Central memory CD8-positive, alpha-beta T cell (primary cell): ENCODE measurements around the gene MAP1LC3C.
A peak's percentile ranks its signal among the peaks of the same experiment; 100 is the strongest.
"Not testable (repeated sequence)": the region's sequence is repeated elsewhere in the genome, so short reads cannot be mapped to it uniquely, and the experiment has no call there.

Source experiments
- ATAC-seq: fragments of 150-1000 bp; cut with Tn5 transposase; replicated peaks from 2 replicates; pipeline ENCODE4 v1.10.0; 2022; ENCODE audit warnings: mild to moderate bottlenecking, moderate FRiP score, moderate number of reproducible peaks; ENCODE audit not compliant: poor library complexity, severe bottlenecking; ENCODE audit errors: extremely low read depth
- DNase-seq, 2 donors: peaks; one replicate each; pipeline ENCODE4 v3.0.0; 2021; ENCODE audit warnings: low spot score in 2 of 2
- H3K27ac Mint-ChIP-seq: one replicate; pipeline ENCODE4 v1.8.0; 2022; ENCODE audit warnings: low read depth, mild to moderate bottlenecking, moderate library complexity, mixed read lengths
- H3K27me3 Mint-ChIP-seq: one replicate; pipeline ENCODE4 v1.8.0; 2022; ENCODE audit warnings: mixed read lengths
- H3K36me3 Mint-ChIP-seq: one replicate; pipeline ENCODE4 v1.8.0; 2022; ENCODE audit warnings: mild to moderate bottlenecking, moderate library complexity, mixed read lengths; ENCODE audit not compliant: insufficient read depth
- H3K4me1 Mint-ChIP-seq: one replicate; pipeline ENCODE4 v1.8.0; 2022; ENCODE audit warnings: mixed read lengths
- H3K4me3 Mint-ChIP-seq: one replicate; pipeline ENCODE4 v1.8.0; 2022; ENCODE audit warnings: mild to moderate bottlenecking, moderate library complexity, mixed read lengths
- H3K9me3 Mint-ChIP-seq: one replicate; pipeline ENCODE4 v1.8.0; 2022; ENCODE audit warnings: mixed read lengths

Gene MAP1LC3C

DNA sequence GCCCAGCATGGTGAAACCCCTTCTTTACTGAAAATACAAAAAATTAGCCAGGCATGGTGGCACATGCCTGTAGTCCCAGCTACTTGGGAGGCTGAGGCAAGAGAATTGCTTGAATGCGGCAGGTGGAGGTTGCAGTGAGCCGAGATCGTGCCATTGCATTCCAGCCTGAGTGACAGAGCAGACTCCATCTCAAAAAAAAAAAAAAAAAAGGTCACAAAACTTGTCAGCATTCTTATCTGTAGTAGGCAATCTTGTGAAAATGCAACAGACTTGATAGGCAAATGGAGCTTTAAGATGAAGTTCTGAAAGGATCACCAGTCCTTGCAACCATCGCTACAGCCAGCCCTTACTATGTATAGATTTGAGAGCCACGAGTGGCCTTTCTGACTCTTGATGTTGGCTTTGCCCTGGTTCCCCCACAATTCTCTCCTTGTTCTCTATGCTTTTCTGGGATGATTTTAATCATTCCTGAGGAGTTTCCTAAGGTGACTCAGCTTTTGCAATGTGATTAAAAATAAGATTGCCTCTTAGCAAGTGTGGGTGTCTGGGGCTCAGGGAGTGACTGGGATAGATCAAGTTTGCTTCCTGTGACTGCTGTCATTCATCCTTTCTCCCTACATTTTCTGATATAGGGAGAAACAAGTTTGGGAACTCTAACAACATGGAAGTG lies 7.1 kb upstream of the MAP1LC3C start:
- Mint-ChIP-seq H3K27me3 (peaks cover 26% of the 10 kb centered on the region), H3K9me3 (no peaks in the 10 kb centered on the region), H3K27ac (no peak overlapping the region), H3K36me3 (no peaks in the 10 kb centered on the region), H3K4me3 (no peak overlapping the region), H3K4me1 (no peaks in the 10 kb centered on the region)
- no peak for ATAC-seq
- no peak for DNase-seq

DNA sequence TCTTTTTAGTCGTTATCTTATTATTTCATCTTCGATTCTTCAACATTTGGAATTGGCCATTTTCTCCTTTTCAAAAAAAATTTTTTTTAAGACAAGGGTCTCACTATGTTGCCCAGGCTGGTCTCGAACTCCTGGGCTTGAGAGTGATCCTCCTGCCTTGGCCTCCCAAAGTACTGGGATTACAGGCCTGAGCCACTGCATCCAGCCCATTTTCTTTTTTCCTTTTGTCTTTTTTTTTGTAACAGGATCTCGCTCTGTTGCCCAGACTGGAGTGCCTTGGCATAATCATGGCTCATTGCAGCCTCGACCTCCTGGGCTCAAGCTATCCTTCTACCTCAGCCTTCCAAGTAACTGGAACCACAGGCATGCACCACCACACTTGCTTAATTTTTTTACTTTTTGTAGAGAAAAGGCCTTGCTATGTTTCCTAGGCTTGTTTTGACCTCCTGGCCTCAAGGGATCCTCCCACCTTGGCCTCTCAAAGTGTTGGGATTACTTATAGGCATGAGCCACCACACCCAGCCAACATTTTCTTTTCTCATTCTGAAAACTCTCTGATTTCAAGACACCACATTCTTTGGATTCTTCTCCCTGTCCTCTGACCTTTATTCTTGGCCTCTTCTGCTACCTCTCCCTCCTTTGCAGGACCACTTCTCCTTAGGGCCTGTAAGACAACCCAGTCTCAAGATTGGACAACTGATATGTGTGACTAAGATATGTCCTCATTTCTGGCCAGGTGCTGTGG lies 6.0 kb upstream of the MAP1LC3C start:
- Mint-ChIP-seq H3K9me3 (no peaks in the 10 kb centered on the region), H3K4me3 (no peak overlapping the region), H3K36me3 (no peaks in the 10 kb centered on the region), H3K4me1 (no peaks in the 10 kb centered on the region), H3K27me3 (peaks cover 17% of the 10 kb centered on the region), H3K27ac (no peak overlapping the region)
- DNase-seq (no peak), ATAC-seq (no peak)

DNA sequence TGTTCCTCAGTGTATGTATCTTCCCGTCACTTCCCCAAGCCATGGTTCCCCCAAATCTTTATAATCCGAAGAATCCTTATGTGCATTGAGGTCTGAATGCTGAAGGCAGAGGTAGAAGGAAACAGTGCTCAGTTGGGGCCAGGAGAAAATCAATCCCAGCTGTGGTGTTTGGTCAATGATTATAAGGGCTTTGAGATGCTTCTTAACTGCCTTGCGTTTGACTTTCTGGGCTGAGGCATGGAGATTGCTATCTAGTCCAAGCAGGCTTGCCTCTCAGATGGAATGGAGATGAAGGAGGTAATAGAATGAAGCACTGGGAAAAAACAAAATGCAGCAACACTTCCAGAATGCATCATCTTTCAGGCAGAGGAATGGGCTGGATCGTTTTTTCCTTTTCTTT lies 3.6 kb upstream of the MAP1LC3C start:
- no peaks in the 10 kb centered on the region for H3K36me3 Mint-ChIP-seq
- ATAC-seq (no peak), DNase-seq (no peak)
- peaks cover 1% of the 10 kb centered on the region for H3K27me3 Mint-ChIP-seq
- H3K4me3 Mint-ChIP-seq = no peak overlapping the region
- H3K4me1 Mint-ChIP-seq = no peaks in the 10 kb centered on the region
- no peaks in the 10 kb centered on the region for H3K9me3 Mint-ChIP-seq
- H3K27ac Mint-ChIP-seq = no peak overlapping the region

DNA sequence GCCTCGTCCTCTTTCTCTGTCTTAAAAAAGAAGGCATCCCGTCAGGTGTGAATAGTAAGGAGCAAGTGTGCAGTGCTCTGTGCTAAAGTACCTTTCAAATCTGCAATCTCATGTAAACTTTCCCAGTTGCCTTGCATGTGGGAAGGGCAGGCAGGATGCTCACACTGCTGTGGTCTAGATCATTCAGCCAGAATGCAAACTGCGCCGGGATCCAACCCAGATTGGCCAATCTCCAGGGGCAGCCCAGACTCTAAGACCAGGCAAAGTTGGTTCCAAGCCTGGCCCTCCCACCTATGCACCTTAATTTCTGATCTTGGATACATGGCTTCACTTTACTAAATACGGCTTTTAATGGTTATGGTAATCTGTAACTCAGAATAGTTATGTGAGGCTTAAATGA lies 3.2 kb upstream of the MAP1LC3C start:
- H3K9me3 Mint-ChIP-seq = no peaks in the 10 kb centered on the region

DNA sequence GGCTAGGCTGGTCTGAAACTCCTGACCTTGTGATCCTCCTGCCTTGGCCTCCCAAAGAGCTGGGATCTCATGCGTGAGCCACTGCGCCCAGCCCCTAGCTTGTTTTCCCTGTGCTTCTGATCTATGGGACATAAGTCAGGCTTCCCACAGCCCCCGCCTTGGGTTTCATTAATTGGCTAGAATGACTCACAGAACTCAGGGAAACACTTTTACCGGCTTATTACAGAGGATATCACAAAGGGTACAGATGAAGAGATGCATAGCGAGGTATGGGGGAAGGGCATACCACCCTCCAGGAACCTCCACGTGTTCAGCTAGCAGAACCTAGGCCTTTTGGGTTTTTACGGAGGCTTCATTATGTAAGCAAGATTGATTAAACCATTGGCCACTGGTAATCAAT lies 1.5 kb upstream of the MAP1LC3C start:
- DNase-seq (no peak), ATAC-seq (no peak)
- Mint-ChIP-seq H3K27me3 (peaks cover 10% of the 10 kb centered on the region), H3K4me1 (no peaks in the 10 kb centered on the region), H3K4me3 (no peak overlapping the region), H3K36me3 (no peaks in the 10 kb centered on the region), H3K9me3 (no peaks in the 10 kb centered on the region), H3K27ac (no peak overlapping the region)

More for the DNA sequence above, 3.2 kb upstream of the MAP1LC3C start:
- no peak overlapping the region for H3K4me3 Mint-ChIP-seq
- H3K27ac Mint-ChIP-seq = no peak overlapping the region
- DNase-seq (no peak), ATAC-seq (no peak)
- no peaks in the 10 kb centered on the region for H3K27me3 Mint-ChIP-seq
- no peaks in the 10 kb centered on the region for H3K36me3 Mint-ChIP-seq
- H3K4me1 Mint-ChIP-seq = no peaks in the 10 kb centered on the region

DNA sequence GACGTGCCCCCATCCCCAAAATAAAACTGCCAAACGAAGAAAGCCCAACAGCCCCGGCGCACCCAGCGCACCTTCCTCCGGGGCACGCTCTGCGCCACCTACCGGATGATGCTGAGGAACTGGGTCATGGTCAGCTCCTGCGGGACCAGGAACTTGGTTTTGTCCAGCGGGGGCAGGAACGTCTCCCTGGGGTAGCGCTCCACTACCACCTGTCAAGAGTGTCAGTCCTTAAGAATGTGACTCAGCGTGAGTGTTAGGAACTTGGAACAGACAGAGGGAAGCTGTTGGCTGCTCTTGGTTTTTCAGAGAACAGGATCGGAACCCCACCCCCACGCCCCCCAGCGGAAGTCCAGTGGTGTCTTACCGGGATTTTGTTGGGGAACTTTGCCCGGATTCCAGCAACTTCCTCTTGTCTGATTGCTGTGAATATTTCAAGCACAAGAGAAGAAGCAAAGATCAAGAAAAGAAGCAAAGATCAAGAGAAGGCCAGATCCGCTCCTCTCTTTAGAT lies 431 bp downstream of the MAP1LC3C start:
- Mint-ChIP-seq H3K9me3 (no peaks in the 10 kb centered on the region), H3K27ac (no peak overlapping the region), H3K27me3 (peaks cover 18% of the 10 kb centered on the region), H3K36me3 (no peaks in the 10 kb centered on the region), H3K4me3 (peak overlapping the region; percentile 31), H3K4me1 (no peaks in the 10 kb centered on the region)
- ATAC-seq (no peak), DNase-seq (peak in 1 of 2 donors; percentile 14)

DNA sequence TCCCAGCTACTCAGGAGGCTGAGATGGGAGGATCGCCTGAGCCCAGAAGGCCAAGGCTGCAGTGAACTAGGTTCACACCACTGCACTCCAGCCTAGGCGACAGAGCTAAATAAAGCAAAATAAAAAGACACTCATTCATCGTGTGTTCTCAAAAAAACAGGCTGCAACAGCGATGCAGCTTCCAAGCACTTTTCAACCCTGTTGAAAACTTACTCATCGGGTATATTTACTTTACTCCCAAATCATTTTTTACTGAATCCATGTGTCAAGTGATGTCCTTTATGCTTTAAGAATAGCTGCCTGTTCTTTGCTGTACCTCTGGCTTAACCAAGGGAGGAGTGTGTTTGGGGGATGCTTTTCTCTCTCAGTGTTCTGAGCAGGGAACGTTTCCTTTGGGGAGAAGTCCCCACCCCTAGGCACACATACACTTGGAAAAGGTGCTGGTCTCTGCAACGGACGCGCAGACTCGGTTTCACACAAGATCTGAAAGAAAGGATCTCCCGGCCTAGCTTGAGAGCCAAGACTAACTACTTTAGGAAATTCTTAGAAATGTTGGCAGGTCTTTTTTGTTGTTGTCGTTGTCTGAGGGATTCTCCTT lies 1.4 kb downstream of the MAP1LC3C start:
- DNase-seq (no peak), ATAC-seq (no peak)
- Mint-ChIP-seq H3K4me3 (no peak overlapping the region), H3K27ac (no peak overlapping the region), H3K36me3 (no peaks in the 10 kb centered on the region), H3K27me3 (peaks cover 27% of the 10 kb centered on the region), H3K4me1 (no peaks in the 10 kb centered on the region), H3K9me3 (no peaks in the 10 kb centered on the region)

DNA sequence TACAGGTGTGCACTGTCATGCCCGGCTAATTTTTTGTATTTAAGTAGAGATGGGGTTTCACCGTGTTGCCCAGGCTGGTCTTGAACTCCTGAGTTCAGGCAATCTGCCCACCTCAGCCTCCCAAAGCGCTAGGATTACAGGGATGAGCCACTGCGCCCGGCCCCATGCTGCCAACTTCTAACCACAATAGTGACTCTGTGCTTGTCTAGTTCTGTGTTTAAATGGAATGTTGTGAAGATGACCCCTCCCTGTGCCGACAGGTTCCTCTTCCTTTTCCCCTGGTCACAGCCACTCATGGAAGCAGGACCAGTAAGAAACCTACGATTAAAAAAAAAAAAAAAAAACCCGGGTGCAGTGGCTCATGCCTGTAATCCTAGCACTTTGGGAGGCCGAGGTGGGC lies 4.7 kb downstream of the MAP1LC3C start:
- no peak overlapping the region for H3K4me3 Mint-ChIP-seq
- ATAC-seq = no peak
- H3K27ac Mint-ChIP-seq = no peak overlapping the region
- H3K4me1 Mint-ChIP-seq = no peaks in the 10 kb centered on the region
- peaks cover 54% of the 10 kb centered on the region for H3K27me3 Mint-ChIP-seq
- H3K36me3 Mint-ChIP-seq = no peaks in the 10 kb centered on the region
- DNase-seq = no peak
- no peaks in the 10 kb centered on the region for H3K9me3 Mint-ChIP-seq

DNA sequence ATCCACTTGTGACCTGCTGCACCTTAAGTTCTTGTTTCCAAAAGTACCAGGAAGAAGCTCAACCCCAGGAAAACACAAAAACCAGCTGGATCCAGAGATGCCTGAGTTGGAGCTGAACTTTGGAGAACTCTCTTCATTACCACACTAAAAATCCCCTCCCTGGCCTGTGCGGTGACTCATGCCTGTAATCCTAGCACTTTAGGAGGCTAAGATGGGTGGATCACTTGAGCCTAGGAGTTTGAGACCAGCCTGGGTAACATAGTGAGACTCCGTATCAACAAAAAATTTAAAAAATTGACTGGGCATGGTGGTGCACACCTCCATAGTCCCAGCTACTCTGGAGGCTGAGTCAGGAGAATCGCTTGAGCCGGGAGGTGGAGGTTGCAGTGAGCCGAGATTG lies 6.2 kb downstream of the MAP1LC3C start:
- Mint-ChIP-seq H3K27me3 (peaks cover 59% of the 10 kb centered on the region), H3K4me1 (no peaks in the 10 kb centered on the region), H3K27ac (no peak overlapping the region), H3K4me3 (no peak overlapping the region), H3K36me3 (no peaks in the 10 kb centered on the region), H3K9me3 (no peaks in the 10 kb centered on the region)
- no peak for ATAC-seq
- DNase-seq = no peak

DNA sequence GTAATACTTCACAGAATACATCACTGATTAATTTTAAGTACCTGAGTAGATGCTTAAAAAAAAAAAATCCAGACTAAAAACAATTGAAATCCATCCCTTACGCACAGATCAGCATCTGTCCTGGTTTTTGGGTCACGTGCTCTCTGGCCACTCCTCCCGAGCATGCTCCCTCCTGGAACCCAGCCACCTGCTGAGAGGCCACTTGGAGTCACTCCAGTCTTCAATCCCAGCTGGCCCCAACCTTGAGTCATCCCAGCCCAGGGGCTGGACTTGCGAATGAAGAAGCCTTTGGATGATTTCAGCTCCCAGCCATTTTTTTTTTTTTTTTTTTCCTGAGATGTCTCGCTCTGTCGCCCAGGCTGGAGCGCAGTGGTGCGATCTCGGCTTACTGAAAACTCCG lies 8.9 kb downstream of the MAP1LC3C start:
- H3K27me3 Mint-ChIP-seq = peaks cover 48% of the 10 kb centered on the region
- H3K4me3 Mint-ChIP-seq = no peak overlapping the region
- DNase-seq = no peak
- H3K36me3 Mint-ChIP-seq = no peaks in the 10 kb centered on the region
- ATAC-seq = no peak
- no peaks in the 10 kb centered on the region for H3K4me1 Mint-ChIP-seq
- H3K27ac Mint-ChIP-seq = no peak overlapping the region
- no peaks in the 10 kb centered on the region for H3K9me3 Mint-ChIP-seq

DNA sequence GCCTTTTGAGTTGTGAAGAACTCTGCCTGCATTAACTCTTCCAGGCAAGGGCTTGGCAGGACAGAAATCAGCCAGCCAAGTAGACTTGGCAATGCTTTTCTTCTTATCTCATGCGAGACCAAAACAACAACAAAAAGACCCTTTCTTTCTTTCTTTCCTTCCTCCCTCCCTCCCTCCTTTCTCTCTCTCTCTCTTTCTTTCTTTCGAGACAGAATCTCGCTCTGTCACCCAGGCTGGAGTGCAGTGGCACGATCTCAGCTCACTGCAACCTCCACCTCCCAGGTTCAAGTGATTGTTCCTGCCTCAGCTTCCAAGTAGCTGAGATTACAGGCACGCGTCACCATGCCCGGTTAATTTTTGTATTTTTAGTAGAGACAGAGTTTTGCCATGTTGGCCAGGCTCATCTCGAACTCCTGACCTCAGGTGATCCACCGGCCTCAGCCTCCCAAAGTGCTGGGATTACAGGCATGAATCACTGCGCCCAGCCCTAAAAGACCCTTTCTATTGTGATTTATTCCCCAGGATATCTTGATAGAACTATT lies 10.4 kb downstream of the MAP1LC3C start:
- not testable (repeated sequence) for H3K4me3 Mint-ChIP-seq, H3K36me3 Mint-ChIP-seq, H3K9me3 Mint-ChIP-seq, DNase-seq, H3K4me1 Mint-ChIP-seq, ATAC-seq, H3K27ac Mint-ChIP-seq
- peaks cover 41% of the 10 kb centered on the region for H3K27me3 Mint-ChIP-seq

DNA sequence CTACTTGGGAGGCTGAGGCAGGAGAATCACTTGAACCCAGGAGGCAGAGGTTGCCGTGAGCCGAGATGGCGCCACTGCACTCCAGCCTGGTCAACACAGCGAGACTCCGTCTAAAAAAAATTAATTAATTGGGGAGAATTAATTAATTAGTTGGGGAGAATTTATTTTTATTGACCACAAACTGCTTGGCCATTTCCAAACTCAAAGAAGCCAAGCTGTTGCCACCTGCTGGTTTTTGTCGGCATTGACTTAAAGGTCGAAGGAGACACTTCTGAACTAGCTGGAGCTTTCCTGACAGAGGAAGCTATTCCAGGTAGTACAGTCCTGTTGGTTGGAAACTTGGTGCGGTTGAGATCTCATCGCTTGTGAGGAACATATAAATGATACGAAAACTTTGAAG lies 13.1 kb downstream of the MAP1LC3C start:
- DNase-seq (no peak), ATAC-seq (no peak)
- H3K4me1 Mint-ChIP-seq = no peaks in the 10 kb centered on the region
- no peak overlapping the region for H3K4me3 Mint-ChIP-seq
- no peaks in the 10 kb centered on the region for H3K9me3 Mint-ChIP-seq
- H3K27me3 Mint-ChIP-seq = peaks cover 15% of the 10 kb centered on the region
- H3K36me3 Mint-ChIP-seq = no peaks in the 10 kb centered on the region
- H3K27ac Mint-ChIP-seq = no peak overlapping the region

DNA sequence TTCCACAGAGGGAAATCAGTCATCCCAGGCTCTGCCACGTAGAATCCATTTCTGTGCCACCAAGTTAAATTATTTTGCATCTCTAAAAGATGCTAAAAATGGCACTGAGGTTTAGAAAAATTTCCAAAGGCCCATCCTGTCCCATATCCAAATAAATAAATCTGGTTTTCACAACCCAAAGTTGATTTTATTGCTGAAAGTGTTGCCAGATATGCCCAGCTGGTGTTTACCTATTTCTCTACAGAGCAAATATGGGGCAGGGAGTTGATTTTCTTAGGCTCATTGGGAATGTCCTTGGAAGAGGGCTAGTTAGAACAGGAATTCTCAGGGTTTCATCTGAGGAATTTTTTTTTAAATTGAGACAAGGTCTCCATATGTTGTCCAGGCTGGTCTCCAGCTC lies 19.0 kb downstream of the MAP1LC3C start:
- H3K4me3 Mint-ChIP-seq = no peak overlapping the region
- no peak overlapping the region for H3K27ac Mint-ChIP-seq
- no peak for ATAC-seq
- H3K9me3 Mint-ChIP-seq = no peaks in the 10 kb centered on the region
- no peak for DNase-seq
- no peaks in the 10 kb centered on the region for H3K27me3 Mint-ChIP-seq
- no peaks in the 10 kb centered on the region for H3K4me1 Mint-ChIP-seq
- no peaks in the 10 kb centered on the region for H3K36me3 Mint-ChIP-seq
